HG03175 (cell line): ENCODE data around the gene PHACTR3.

Experiments
- ATAC-seq: cut with Tn5 transposase; IDR thresholded peaks from one replicate; pipeline ENCODE4 v1.9.1; 2021; ENCODE audit warnings: mild to moderate bottlenecking, moderate library complexity; ENCODE audit not compliant: unreplicated experiment

PHACTR3 gene

GRCh38 chr20:59644371-59644939 lies 40.1 kb downstream of the PHACTR3 start:
- no peak for ATAC-seq

GRCh38 chr20:59645271-59645670 lies 40.9 kb downstream of the PHACTR3 start:
- ATAC-seq = no peak

DNA sequence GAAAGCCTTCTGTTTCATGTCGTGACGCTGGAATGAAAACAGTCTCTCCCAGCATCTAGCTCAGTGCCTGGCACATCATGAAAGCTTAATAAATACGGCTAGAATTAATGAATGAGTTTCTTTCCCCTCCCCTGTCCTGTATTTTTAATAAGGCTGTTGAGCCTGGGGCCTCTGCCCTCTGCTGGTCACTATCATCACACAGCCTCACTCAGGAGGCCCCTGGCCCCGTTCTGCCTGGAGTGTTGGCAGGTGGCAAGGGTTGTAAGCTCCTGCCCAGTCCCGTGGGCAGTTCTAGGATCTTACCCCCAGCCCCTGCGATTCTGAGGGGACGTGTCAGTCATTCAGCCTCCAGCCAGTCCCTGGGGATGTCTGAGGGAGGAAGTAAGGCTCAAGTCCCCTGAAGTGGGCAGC lies 41.4 kb downstream of the PHACTR3 start:
- ATAC-seq = no peak

- ATAC-seq = no peak
Observed at GRCh38 chr20:59646487-59646886, 42.1 kb downstream of the PHACTR3 start.

GRCh38 chr20:59647271-59647670 lies 42.9 kb downstream of the PHACTR3 start:
- no peak for ATAC-seq

- no peak for ATAC-seq
Observed at GRCh38 chr20:59648466-59649070, 44.2 kb downstream of the PHACTR3 start.

DNA sequence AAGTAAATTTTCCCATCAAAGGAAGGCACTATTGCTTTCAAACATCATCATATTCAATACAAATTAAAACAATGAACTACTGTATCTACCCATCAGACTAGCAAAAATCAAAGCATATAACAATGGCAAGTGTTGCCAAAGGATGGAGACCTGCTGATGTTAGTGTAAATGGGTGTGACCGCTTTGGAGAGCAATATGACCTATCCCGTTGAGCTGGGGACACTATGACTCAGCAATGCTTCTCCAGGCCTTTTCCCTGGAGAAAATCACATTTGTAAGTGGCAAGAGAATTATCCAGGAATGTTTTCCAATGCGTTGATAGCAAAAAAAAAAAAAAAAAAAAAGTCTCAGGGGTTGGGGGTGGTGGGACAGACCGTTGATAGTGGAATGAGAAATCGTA lies 46.1 kb downstream of the PHACTR3 start:
- no peak for ATAC-seq

- ATAC-seq = no peak
Observed at GRCh38 chr20:59652381-59652780, 48.0 kb downstream of the PHACTR3 start.

- no peak for ATAC-seq
Observed at GRCh38 chr20:59656417-59656816, 52.1 kb downstream of the PHACTR3 start.

DNA sequence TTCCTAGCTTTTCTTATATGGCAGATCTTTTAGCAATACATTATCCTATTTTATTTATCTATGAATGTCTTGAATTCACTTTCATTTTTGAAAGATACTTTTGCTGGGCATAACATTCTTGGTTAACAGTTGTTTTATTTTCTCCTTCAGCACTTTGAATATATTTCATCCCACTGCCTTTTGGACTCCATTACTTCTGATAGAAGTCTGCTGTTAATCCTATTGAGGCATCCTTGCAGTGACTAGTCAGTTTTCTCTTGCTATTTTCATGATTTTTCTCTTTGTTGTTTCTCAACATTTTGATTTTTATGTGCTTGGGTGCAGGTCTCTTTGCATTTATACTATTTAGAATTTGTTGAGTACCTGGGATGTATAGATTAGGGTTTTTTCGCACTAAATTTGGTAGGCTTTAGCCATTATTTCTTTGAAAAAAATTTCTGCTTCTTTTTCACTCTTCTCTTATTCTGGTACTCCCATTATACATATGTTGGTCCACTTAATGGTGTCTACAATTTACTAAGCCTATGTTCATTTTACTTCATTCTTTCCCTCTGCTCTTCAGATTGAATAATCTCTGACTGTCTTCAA lies 53.2 kb downstream of the PHACTR3 start:
- no peak for ATAC-seq

DNA sequence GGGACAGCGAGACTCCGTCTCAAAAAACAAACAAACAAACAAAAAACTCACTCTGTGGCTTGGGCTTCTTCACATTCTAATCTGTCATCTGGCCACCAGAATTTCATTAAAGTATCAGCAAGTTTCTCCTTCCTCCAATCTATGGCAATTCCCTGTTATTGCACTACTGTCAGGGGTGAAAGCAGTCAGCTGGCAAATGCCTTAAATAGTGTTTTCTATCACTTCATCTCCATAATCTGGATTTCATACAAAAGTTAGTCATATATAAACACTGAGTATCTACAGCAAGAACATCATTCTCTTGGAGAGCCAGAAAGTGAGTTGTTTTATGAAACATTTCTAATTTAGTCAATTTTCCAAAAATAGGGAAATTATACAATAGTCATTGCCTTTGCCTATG lies 56.1 kb downstream of the PHACTR3 start:
- ATAC-seq = no peak

GRCh38 chr20:59661153-59661552 lies 56.8 kb downstream of the PHACTR3 start:
- ATAC-seq = no peak

GRCh38 chr20:59661621-59662020 lies 57.3 kb downstream of the PHACTR3 start:
- ATAC-seq = no peak

GRCh38 chr20:59662161-59662560 lies 57.8 kb downstream of the PHACTR3 start:
- ATAC-seq = no peak

DNA sequence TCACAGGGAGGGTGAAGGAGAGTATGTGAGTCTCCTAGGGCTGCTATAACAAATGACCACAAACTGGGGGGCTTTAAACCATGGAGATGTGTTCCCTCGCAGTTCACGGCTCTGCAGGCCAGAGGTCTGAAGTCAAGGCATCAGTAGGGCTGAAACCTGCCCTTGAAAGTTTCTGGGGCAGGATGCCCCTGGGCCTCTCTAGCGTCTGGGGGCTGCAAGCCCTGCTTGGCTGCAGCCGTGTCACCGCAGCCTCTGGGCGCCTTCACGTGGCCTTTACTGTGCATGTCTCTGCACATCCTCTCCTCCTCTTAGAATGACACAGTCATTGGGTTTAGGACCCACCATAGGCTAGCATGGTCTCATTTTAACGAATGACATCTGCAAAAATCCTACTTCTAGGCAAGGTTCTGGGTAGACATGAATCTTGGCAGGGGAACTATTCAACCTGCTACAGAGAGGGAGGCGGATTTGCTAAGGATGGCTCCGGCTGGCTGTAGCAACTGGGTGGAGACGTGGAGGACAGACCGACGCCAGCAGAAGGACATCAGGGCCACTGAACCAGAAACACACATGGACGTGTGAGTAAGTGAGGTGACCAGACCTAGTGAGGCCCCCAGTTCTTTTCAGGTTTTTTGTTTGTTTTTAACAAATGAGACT lies 58.6 kb downstream of the PHACTR3 start:
- ATAC-seq = no peak

DNA sequence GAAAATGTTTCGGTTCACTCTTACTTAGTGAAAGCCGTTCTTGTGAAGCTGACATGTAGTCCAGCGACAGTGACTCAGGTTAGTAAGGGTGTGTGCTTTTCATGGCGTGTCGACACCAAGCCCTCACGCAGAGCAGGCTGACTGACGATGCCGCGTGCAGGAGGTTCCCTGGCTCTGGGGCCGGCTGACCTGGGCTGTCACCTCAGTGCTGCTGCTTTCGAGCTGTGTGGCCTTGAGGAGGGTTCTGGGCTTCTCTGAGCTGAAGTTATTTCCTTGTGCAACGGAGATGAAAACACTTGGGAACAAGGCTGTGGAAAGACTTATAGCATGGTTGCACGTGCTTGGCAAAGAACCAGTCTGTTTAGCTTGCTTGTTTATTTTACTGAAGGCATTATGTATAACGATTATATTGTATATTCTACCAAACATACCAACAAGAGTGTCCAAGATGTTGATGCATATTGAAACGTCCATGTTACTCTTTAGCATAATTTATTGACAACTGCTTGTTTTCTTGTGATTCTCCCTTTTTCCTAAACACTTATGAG lies 59.2 kb downstream of the PHACTR3 start:
- ATAC-seq = no peak

GRCh38 chr20:59664421-59664941 lies 60.1 kb downstream of the PHACTR3 start:
- no peak for ATAC-seq

GRCh38 chr20:59665656-59666555 lies 61.6 kb downstream of the PHACTR3 start:
- no peak for ATAC-seq

DNA sequence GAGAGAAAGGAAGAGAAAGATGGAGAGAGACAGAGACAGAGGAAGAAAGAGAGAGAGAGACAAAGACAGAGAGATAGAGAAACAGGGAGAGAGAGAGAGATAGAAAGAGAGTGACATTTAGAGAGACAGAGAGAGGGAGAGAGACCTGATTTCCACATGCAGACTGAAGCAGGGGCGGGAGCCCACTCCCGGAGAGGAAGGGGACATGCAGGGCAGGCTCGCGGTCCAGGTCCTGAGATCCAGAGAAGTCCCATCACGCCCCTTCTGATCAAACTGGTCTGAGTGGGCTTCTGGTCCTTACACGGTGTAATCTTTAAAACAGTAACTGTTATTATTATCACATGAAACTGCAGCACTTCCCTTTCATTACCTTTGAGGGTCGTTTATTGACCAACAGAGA lies 62.2 kb downstream of the PHACTR3 start:
- no peak for ATAC-seq

- ATAC-seq = no peak
Observed at GRCh38 chr20:59667131-59667530, 62.8 kb downstream of the PHACTR3 start.
